Measurements from ENCODE around the gene DKK1.

DKK1 gene

DNA sequence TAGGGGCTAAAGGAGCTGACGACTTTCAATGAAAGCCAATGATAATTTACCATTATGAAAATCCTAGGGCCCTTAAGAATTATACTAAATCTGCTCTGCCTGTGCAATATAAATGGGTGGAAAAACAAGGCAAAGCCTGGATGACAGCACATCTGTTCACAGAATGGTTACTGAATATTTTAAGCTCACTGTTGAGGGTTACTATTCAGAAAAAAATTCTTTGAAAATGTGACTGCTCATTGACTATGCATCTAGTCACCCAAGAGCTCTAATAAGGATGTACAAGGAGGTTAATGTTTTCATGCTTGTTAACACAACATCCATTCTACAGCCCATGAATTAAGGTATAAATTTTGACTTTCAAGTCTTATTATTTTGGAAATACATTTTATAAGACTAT, 8.9 kb downstream of the DKK1 start:
- in situ Hi-C loops (cut with MboI; ENCODE audit: low sequenced_read_pairs, unreplicated experiment) = no loop called here
- TF ChIP-seq, protein P1, sequence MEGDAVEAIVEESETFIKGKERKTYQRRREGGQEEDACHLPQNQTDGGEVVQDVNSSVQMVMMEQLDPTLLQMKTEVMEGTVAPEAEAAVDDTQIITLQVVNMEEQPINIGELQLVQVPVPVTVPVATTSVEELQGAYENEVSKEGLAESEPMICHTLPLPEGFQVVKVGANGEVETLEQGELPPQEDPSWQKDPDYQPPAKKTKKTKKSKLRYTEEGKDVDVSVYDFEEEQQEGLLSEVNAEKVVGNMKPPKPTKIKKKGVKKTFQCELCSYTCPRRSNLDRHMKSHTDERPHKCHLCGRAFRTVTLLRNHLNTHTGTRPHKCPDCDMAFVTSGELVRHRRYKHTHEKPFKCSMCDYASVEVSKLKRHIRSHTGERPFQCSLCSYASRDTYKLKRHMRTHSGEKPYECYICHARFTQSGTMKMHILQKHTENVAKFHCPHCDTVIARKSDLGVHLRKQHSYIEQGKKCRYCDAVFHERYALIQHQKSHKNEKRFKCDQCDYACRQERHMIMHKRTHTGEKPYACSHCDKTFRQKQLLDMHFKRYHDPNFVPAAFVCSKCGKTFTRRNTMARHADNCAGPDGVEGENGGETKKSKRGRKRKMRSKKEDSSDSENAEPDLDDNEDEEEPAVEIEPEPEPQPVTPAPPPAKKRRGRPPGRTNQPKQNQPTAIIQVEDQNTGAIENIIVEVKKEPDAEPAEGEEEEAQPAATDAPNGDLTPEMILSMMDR (IDR thresholded peaks at IDR 0.05; ENCODE audit: borderline replicate concordance, control extremely low read depth, extremely low read depth, insufficient read depth, missing control alignments) = no peak
- DNase-seq (ENCODE audit: low spot score) = no peak

- TF ChIP-seq, protein P1 (IDR thresholded peaks at IDR 0.05; ENCODE audit: borderline replicate concordance, control extremely low read depth, extremely low read depth, insufficient read depth, missing control alignments) = no peak
- in situ Hi-C loops (cut with MboI; ENCODE audit: low sequenced_read_pairs, unreplicated experiment) = no loop called here
- DNase-seq (ENCODE audit: low spot score) = no peak
Observed at GRCh38 chr10:52326382-52326781, 12.3 kb downstream of the DKK1 start.

DNA sequence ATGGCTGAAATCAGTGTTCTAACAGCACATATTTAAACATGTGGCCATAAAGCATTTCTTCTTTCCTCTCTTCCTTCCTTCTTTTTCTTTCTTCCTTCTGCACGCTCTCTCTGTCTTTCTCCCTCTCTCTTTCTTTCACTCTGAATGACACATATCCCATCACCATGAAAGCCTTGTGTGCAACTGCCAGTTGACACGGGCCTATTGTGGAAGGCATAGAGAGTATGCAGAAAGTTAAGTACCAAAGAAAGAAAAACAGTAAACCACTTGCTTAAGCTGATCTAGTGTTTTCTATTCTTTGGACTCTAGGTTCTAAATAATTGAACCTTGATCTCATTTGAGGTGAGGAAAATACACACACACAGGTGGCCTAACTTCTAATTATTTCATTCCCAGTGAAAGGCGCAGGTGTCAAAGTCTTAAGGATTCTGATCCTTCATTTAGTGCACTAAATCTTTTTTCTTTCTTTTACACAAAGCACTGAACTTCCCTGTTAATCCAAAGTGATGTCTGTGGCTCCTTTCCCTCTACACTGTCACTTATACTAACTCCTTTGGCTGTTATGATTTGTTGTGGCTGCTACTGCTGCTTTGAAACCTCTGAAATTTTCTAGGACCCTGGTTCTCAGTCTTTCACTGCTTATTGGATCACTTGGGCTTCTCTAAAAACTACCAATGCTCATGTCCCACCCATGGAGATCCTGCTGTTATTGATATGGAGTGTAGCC, 17.7 kb downstream of the DKK1 start:
- TF ChIP-seq, protein P1 (IDR thresholded peaks at IDR 0.05; ENCODE audit: borderline replicate concordance, control extremely low read depth, extremely low read depth, insufficient read depth, missing control alignments) = no peak
- DNase-seq (ENCODE audit: low spot score) = no peak
- in situ Hi-C loops (cut with MboI; ENCODE audit: low sequenced_read_pairs, unreplicated experiment) = no loop called here

DNA sequence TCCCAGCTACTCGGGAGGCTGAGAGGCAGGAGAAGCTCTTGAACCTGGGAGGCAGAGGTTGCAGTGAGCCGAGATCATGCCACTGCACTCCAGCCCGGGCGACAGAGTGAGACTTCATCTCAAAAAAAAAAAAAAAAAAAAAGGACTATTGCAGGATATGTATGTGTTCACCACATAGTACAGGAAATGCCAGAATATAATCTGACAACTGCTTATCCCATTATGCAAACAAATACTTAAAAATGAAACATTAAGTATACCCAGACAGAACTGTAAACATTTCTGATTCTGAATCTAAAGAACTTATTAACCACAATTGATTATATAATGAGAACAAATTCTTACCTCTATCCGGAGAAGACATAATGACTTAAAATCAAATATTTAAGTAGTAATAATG, 18.7 kb downstream of the DKK1 start:
- TF ChIP-seq, protein P1 (IDR thresholded peaks at IDR 0.05; ENCODE audit: borderline replicate concordance, control extremely low read depth, extremely low read depth, insufficient read depth, missing control alignments) = no peak
- no peak for DNase-seq (ENCODE audit: low spot score)
- in situ Hi-C loops (cut with MboI; ENCODE audit: low sequenced_read_pairs, unreplicated experiment) = no loop called here

DNA sequence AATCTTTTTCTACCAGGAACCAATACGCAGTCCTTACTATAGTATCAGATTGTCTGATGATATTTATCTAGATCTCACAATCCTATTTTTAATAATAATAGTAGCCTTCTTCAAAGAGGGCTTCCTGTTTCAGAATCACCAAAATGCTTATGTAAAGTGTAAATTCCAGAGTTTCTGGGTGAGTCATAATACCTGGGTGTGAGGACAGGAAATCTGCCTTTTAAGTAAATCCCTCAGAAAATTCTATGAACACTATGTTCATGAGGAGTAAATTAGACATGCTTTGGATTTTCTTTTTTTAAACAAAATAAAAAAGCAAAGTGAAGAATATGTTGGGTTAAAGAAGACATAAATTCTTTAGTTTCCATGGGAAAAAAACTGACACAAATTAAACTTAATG, 20.5 kb downstream of the DKK1 start:
- in situ Hi-C loops (cut with MboI; ENCODE audit: low sequenced_read_pairs, unreplicated experiment) = no loop called here
- no peak for DNase-seq (ENCODE audit: low spot score)

DNA sequence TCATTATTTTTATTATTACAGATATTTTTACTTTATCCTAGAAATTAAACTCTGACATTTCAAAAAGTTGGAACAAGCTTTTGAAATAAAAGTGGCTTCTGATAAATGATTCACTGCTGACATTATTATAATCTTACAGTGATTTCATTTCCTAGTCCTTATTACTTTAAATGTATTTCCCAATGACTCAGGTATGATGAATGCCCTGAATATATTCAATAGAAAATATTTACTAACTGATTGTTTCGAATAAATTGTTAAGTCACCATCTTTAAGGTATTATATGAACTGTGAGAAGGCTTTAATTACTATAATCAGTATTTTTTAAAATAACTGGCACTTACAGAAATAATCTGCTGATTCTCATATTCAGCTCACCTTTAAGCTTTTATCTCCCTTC, 21.6 kb downstream of the DKK1 start:
- TF ChIP-seq, protein P1 (IDR thresholded peaks at IDR 0.05; ENCODE audit: borderline replicate concordance, control extremely low read depth, extremely low read depth, insufficient read depth, missing control alignments) = no peak
- no peak for DNase-seq (ENCODE audit: low spot score)
- in situ Hi-C loops (cut with MboI; ENCODE audit: low sequenced_read_pairs, unreplicated experiment) = no loop called here

More for the DNA sequence above, 20.5 kb downstream of the DKK1 start:
- TF ChIP-seq, protein P1 (IDR thresholded peaks at IDR 0.05; ENCODE audit: borderline replicate concordance, control extremely low read depth, extremely low read depth, insufficient read depth, missing control alignments) = no peak

Data from GM13976 (cell line).